LNCAP (cell line): Measurements from ENCODE around the gene RAET1L.

Experiments used
- TF ChIP-seq, protein P1 (sequence below): fragments of 450-650 bp; IDR thresholded peaks from 2 replicates; pipeline ENCODE4 v1.5.1; 2017; ENCODE audit warnings: mild to moderate bottlenecking

Gene RAET1L

DNA sequence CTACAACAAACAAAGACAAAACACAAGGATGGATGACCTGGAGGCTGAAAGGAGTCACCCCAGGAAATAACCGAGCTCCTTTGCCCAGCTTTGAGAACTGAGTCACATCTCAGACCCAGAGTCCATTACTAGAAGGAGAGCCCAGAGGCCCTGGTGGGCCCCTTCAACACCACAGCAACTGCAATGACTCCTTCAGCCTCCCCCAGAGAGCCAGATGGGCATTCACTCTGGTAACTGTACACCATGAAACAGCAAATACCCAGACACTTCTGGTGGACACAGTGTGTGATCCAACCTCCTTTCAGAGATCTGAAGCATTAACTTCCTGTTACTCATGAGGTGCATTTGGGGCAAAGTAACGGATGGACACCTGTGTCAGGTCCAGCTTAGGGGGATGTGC lies 22.6 kb downstream of the RAET1L start:
- TF ChIP-seq, protein P1, sequence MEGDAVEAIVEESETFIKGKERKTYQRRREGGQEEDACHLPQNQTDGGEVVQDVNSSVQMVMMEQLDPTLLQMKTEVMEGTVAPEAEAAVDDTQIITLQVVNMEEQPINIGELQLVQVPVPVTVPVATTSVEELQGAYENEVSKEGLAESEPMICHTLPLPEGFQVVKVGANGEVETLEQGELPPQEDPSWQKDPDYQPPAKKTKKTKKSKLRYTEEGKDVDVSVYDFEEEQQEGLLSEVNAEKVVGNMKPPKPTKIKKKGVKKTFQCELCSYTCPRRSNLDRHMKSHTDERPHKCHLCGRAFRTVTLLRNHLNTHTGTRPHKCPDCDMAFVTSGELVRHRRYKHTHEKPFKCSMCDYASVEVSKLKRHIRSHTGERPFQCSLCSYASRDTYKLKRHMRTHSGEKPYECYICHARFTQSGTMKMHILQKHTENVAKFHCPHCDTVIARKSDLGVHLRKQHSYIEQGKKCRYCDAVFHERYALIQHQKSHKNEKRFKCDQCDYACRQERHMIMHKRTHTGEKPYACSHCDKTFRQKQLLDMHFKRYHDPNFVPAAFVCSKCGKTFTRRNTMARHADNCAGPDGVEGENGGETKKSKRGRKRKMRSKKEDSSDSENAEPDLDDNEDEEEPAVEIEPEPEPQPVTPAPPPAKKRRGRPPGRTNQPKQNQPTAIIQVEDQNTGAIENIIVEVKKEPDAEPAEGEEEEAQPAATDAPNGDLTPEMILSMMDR: no peak

DNA sequence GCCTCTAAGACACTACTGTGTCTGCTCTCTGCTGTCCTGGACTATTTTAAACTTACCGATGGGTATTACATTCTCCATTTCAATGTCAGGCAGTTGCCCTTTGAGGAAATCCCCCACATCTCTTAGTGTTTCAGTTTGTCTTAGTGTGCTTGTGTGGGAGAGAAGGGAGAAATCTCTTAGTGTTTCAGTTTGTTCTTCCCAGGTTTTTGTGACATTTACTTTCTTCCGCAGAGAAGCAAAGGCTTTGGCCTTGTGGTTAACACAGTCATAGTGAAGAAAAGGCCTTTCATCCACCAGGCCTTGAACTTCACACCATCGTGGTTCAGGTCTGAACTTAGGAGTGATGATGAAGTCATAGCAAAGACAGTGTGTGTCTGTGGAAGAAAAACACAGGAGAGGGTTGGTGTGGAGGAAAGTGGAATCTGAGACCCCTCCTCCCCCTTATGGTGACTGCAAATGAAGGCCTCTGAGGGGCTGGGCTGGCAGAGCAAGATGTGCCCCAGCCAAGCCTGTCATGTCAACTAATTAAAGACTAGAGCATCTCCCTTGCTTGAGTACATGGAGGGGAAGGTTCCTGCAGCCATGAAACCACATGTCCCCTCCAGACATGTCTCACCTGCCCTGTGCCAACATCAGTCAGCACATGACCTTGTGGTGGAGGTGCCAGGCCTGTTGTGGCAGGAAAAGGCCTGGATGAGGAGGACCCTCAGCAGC lies 23.9 kb downstream of the RAET1L start:
- TF ChIP-seq, protein P1: no peak

DNA sequence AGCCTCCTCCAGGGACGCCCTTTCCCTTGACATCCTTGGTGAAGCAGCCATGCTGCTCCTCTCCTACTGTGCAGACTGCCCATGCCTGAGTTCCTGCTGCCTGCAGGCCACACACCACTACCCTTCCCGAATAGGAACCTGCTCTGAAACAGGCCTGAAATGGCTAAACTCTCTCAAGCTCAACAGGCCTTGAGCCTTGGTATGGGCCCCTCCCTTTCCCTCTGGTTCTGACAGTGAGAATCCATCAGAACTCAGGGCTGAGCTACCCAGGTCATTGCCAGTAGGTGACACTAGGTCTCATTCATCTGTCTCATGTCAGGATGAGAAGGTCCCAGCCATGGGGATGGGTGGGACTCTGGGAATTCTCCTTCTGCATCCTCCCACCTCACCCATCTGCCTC lies 25.7 kb downstream of the RAET1L start:
- TF ChIP-seq, protein P1: no peak

DNA sequence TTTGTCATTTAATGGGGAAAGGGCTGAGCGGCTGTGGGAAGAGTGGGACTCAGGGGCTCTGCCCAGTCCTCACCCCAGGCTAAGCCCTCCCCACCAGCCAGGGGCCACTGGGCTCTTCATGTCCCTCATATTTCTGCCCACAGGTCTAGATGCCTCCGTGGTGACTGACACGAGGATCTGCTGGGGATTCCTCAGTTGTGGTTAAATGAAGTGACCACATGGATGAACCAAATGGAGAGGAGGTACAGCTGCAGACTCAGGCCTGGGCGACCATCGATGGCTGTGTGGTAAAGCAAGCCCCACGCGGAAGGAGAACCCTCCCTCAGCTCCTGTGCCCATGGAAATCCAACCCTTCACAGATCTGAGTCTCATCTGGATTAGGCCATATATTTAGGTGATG lies 29.4 kb downstream of the RAET1L start:
- TF ChIP-seq, protein P1: no peak

DNA sequence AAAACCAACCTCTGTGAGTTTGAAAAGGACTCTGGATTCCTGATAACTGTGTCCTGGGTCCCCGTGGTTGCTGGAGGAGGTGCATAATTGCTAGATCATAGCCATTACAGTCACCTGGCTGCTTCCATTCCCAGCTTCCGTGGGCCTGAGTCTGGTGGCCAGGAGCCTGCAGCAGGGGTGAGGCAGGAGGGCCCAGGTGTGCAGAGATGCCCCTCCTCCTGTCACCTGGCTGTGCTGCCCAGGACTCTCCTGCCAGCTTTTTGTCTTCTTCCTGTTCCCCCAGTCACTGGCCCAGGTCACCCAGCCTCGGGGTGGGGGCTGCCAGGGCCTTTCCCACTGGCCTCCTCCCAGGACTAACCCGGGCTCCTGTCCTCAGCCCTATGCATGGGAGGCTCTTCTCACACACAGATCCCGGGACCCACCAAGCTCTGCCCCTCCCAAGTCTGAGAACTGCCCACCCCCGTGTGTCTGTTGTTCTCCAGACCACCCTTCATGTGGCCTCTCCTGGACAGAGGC lies 30.0 kb downstream of the RAET1L start:
- TF ChIP-seq, protein P1: no peak

DNA sequence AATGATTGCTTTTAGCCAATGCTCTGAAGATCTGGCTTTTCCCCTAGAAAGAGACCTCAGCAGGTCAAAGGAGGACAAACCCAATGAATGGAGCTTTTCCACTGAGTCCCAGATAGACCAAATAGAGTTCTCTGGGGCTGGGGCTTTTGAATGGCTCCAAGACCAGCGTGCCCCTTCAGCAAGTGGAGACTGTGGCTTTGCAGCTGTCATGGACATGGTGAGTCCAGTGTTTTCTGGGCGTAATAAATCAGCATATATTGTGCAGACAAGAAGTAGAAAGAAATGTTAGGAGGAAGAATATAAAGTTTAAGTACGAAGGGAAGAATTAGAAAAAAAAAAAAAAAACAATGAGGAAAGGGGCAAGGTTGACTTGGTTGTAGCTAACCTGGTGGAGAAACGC lies 33.5 kb downstream of the RAET1L start:
- TF ChIP-seq, protein P1: no peak

DNA sequence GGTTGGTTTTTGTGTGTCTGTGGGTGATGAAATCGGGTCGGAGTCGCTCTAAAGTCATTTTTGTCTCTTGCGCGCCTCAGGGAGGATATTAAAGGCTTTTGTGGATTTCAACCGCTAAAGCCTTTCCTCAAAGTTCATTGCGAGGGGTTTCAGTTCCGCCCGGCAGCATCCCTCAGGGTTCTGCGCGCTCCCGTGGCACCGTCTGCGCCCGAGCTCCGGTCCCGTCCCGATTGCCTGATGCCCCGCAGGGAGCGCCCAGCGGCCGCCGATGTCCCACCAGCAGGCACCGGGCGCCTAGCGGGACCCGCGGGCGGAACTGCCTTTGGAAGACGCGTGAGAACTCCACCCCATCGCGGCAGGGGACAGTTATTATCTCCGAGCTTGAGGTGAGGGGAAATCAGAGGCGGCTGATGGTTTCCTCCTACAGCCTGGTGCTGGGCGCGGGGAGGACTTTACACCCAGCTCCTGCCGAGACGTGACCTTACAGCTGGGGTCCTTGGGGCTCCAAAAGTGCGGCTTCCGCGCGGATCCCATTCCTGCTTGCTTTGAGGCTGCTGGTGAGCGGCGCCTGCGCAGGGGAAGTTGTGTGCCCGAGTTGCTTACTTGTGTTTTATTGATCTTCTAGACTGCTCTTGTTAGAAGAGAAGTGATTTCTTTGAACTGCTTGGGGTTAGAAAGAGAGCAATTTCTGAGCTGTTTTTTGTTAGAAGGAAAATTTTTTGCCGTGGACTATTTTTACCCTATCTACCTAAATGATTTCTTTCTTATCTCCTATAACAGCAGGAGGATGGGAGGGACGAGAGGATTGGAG lies 34.5 kb downstream of the RAET1L start:
- TF ChIP-seq, protein P1: no peak
